Neural cell (in vitro differentiated cells): ENCODE measurements around the gene KRTAP10-11.

Experiments
- CTCF ChIP-seq: fragments of 450-650 bp; IDR thresholded peaks from 2 replicates; pipeline ENCODE4 v1.5.1; 2014; ENCODE audit warnings: antibody characterized with exemption, mild to moderate bottlenecking, moderate library complexity; ENCODE audit not compliant: poor library complexity, severe bottlenecking
- EP300 ChIP-seq: fragments of 450-650 bp; conservative IDR thresholded peaks from 2 replicates; pipeline ENCODE4 v1.6.1; 2014; ENCODE audit warnings: antibody characterized with exemption, mild to moderate bottlenecking, moderate library complexity; ENCODE audit not compliant: poor library complexity, severe bottlenecking
- EZH2 ChIP-seq: fragments of 200-600, 300-800 bp; shearing (Covaris generic), sonication (generic); IDR thresholded peaks from 2 replicates; pipeline ENCODE4 v1.6.1; 2014; ENCODE audit warnings: antibody characterized with exemption, low read length, borderline replicate concordance, mild to moderate bottlenecking; ENCODE audit not compliant: insufficient read depth, poor library complexity, severe bottlenecking
- POLR2AphosphoS5 ChIP-seq: IDR thresholded peaks from 2 replicates; pipeline ENCODE4 v1.6.1; 2012
- RAD21 ChIP-seq: fragments of 450-650 bp; conservative IDR thresholded peaks from 2 replicates; pipeline ENCODE4 v1.6.1; 2014; ENCODE audit warnings: antibody characterized with exemption, mild to moderate bottlenecking, moderate library complexity
- TAF1 ChIP-seq: IDR thresholded peaks from 2 replicates; pipeline ENCODE4 v1.6.1; 2012; ENCODE audit warnings: low read depth

DNA sequence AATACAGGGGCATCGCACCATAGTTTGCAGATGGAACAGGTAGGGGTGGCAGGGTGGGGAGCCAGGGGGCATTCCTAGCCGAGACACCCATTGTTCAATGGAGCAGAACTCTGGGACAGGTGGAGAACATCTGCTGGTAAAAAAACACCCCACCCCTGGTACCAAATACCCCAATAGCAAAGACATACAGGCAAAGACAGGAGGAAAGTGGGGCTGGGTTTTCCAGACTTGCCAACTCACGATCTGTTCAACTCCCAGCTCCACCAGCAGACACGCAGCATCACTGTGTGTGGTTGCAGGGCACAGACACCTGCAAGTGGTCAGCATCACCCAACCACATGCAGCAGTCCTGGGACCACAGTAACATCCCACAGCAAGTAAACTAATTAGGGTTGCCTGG, 34.7 kb upstream of the KRTAP10-11 start:
- TF ChIP-seq EP300 (no peak), CTCF (no peak), POLR2AphosphoS5 (no peak), RAD21 (no peak), TAF1 (no peak), EZH2 (no peak)
